ENCODE measurements around the gene SVIL. TPM values are rescaled to one million over a fixed set of nuclear protein-coding genes. Genes with fewer than 3 reads are reported as not detected.

The SVIL gene
- total RNA-seq, 3 donors from 2014 or later: 25.8 to 69.5 (median 60.6) TPM

GRCh38 chr10:29479081-29479925, 155.5 kb downstream of the SVIL start:
- peak overlapping the region in 1 of 2 donors; percentile 23 for H3K27ac ChIP-seq
- no peaks in the 10 kb centered on the region for H3K36me3 ChIP-seq
- DNase-seq (ENCODE audit: low spot score in 2 of 2): no peak
- no peaks in the 10 kb centered on the region for H3K4me1 ChIP-seq
- intact Hi-C loops (cut with DNase I; ENCODE audit: low total_unique reads): no loop called here
- no peaks in the 10 kb centered on the region for H3K27me3 ChIP-seq
- TF ChIP-seq POLR2AphosphoS5 (IDR thresholded peaks at IDR 0.05): no peak
- TF ChIP-seq, protein P1, sequence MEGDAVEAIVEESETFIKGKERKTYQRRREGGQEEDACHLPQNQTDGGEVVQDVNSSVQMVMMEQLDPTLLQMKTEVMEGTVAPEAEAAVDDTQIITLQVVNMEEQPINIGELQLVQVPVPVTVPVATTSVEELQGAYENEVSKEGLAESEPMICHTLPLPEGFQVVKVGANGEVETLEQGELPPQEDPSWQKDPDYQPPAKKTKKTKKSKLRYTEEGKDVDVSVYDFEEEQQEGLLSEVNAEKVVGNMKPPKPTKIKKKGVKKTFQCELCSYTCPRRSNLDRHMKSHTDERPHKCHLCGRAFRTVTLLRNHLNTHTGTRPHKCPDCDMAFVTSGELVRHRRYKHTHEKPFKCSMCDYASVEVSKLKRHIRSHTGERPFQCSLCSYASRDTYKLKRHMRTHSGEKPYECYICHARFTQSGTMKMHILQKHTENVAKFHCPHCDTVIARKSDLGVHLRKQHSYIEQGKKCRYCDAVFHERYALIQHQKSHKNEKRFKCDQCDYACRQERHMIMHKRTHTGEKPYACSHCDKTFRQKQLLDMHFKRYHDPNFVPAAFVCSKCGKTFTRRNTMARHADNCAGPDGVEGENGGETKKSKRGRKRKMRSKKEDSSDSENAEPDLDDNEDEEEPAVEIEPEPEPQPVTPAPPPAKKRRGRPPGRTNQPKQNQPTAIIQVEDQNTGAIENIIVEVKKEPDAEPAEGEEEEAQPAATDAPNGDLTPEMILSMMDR (IDR thresholded peaks at IDR 0.05): no peak
- TF ChIP-seq POLR2A (IDR thresholded peaks at IDR 0.05): no peak
- no peaks in the 10 kb centered on the region for H3K9me3 ChIP-seq
- H3K4me3 ChIP-seq: no peak overlapping the region

GRCh38 chr10:29473406-29474100, 161.2 kb downstream of the SVIL start:
- intact Hi-C loops (cut with DNase I; ENCODE audit: low total_unique reads): no loop called here
- DNase-seq (ENCODE audit: low spot score in 2 of 2): no peak
- H3K27me3 ChIP-seq: no peaks in the 10 kb centered on the region
- H3K4me1 ChIP-seq: no peaks in the 10 kb centered on the region
- TF ChIP-seq, protein P1 (IDR thresholded peaks at IDR 0.05): no peak
- TF ChIP-seq POLR2AphosphoS5 (IDR thresholded peaks at IDR 0.05): no peak
- no peaks in the 10 kb centered on the region for H3K9me3 ChIP-seq
- H3K4me3 ChIP-seq: no peak overlapping the region
- H3K27ac ChIP-seq: peak overlapping the region in 1 of 2 donors; percentile 34
- no peaks in the 10 kb centered on the region for H3K36me3 ChIP-seq

DNA sequence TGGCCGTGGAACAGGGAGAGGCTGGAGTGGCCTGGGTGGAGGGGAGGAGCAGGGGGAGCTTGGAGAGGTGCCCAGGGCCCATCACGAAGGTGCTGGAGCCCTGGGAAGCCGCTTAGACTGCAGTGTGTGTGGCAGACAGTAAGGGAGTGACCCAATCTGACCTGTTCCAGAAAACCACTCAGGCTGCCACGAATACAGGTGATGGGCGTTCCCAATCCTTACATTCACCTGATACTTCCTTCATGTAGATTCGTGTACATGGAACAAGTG, 161.7 kb downstream of the SVIL start:
- DNase-seq (ENCODE audit: low spot score in 2 of 2): no peak
- Histone ChIP-seq H3K4me1 (no peaks in the 10 kb centered on the region), H3K4me3 (no peak overlapping the region), H3K36me3 (no peaks in the 10 kb centered on the region), H3K27me3 (no peaks in the 10 kb centered on the region), H3K27ac (peak overlapping the region in 1 of 2 donors; percentile 34), H3K9me3 (no peaks in the 10 kb centered on the region)
- TF ChIP-seq POLR2AphosphoS5 (IDR thresholded peaks at IDR 0.05) (no peak), POLR2A (IDR thresholded peaks at IDR 0.05) (no peak)
- TF ChIP-seq, protein P1 (IDR thresholded peaks at IDR 0.05): no peak
- intact Hi-C loops (cut with DNase I; ENCODE audit: low total_unique reads): no loop called here

GRCh38 chr10:29472301-29473086, 162.3 kb downstream of the SVIL start:
- DNase-seq (ENCODE audit: low spot score in 2 of 2): no peak
- H3K27me3 ChIP-seq: no peaks in the 10 kb centered on the region
- H3K9me3 ChIP-seq: no peaks in the 10 kb centered on the region
- no peaks in the 10 kb centered on the region for H3K36me3 ChIP-seq
- no peak overlapping the region for H3K4me3 ChIP-seq
- peak overlapping the region in 1 of 2 donors; percentile 34 for H3K27ac ChIP-seq
- intact Hi-C loops (cut with DNase I; ENCODE audit: low total_unique reads): no loop called here
- TF ChIP-seq POLR2AphosphoS5 (IDR thresholded peaks at IDR 0.05) (no peak), POLR2A (IDR thresholded peaks at IDR 0.05) (no peak)
- TF ChIP-seq, protein P1 (IDR thresholded peaks at IDR 0.05): no peak
- no peaks in the 10 kb centered on the region for H3K4me1 ChIP-seq

GRCh38 chr10:29471544-29471859, 163.3 kb downstream of the SVIL start:
- Histone ChIP-seq H3K27ac (peak overlapping the region; percentile 4 to 15), H3K9me3 (no peaks in the 10 kb centered on the region), H3K36me3 (no peaks in the 10 kb centered on the region), H3K4me3 (no peak overlapping the region), H3K4me1 (no peaks in the 10 kb centered on the region), H3K27me3 (no peaks in the 10 kb centered on the region)
- intact Hi-C loops (cut with DNase I; ENCODE audit: low total_unique reads): no loop called here
- no peak for DNase-seq (ENCODE audit: low spot score in 2 of 2)
- TF ChIP-seq POLR2A (IDR thresholded peaks at IDR 0.05): no peak
- TF ChIP-seq POLR2AphosphoS5 (IDR thresholded peaks at IDR 0.05): no peak
- TF ChIP-seq, protein P1 (IDR thresholded peaks at IDR 0.05): no peak
